DND-41 (cell line): ENCODE measurements around the gene CSF3R.

Experiments used
- ATAC-seq: fragments of 200-7000 bp; cut with Tn5 transposase; 3 replicates; pipeline ENCODE4 v1.9.1; 2021; ENCODE audit warnings: low read depth; ENCODE audit not compliant: insufficient read depth
- DNase-seq: peaks from one replicate; pipeline ENCODE4 v3.0.0-alpha.2; 2020
- H2AFZ ChIP-seq: 2 replicates; pipeline ENCODE4 v1.6.0; 2012; ENCODE audit warnings: low read depth, low read length
- H3K27ac ChIP-seq: 2 replicates; pipeline ENCODE4 v1.5.1; 2012; ENCODE audit warnings: low read length, inconsistent platforms
- H3K27me3 ChIP-seq: fragments of 200-600 bp; sonication (generic); 2 replicates; pipeline ENCODE4 v1.6.0; 2012; ENCODE audit warnings: low read length, mild to moderate bottlenecking, inconsistent platforms; ENCODE audit not compliant: insufficient read depth, poor library complexity
- H3K36me3 ChIP-seq: 2 replicates; pipeline ENCODE4 v1.5.1; 2012; ENCODE audit warnings: low read length, inconsistent platforms; ENCODE audit not compliant: insufficient read depth
- H3K4me1 ChIP-seq: 2 replicates; pipeline ENCODE4 v1.5.1; 2012; ENCODE audit warnings: mild to moderate bottlenecking, low read length; ENCODE audit not compliant: insufficient read depth
- H3K4me2 ChIP-seq: 2 replicates; pipeline ENCODE4 v1.6.0; 2012; ENCODE audit warnings: mild to moderate bottlenecking, moderate library complexity, low read length, inconsistent platforms; ENCODE audit not compliant: insufficient read depth
- H3K4me3 ChIP-seq, 2 experiments: fragments of 200-600 bp in 1 of 2; shearing (Covaris generic) in 1 of 2; 2 replicates each; pipeline ENCODE4 v1.5.1; 2012 to 2016; ENCODE audit warnings: inconsistent platforms in 2 of 2, low read length in 2 of 2, mild to moderate bottlenecking in 2 of 2, low read depth in 1 of 2, moderate library complexity in 1 of 2
- H3K79me2 ChIP-seq: 2 replicates; pipeline ENCODE4 v1.6.0; 2012; ENCODE audit warnings: low read length, inconsistent platforms; ENCODE audit not compliant: insufficient read depth
- H3K9ac ChIP-seq: 2 replicates; pipeline ENCODE4 v1.6.0; 2012; ENCODE audit warnings: low read depth, mild to moderate bottlenecking, inconsistent platforms, low read length, moderate library complexity
- H3K9me3 ChIP-seq: 2 replicates; pipeline ENCODE4 v1.5.1; 2012; ENCODE audit warnings: low read length, moderate library complexity, mild to moderate bottlenecking, inconsistent platforms; ENCODE audit not compliant: insufficient read depth, severe bottlenecking
- H4K20me1 ChIP-seq: 2 replicates; pipeline ENCODE4 v1.6.0; 2012; ENCODE audit warnings: low read length; ENCODE audit not compliant: insufficient read depth
- EZH2 ChIP-seq: IDR thresholded peaks from 3 replicates; pipeline ENCODE4 v1.6.1; 2012; ENCODE audit warnings: borderline replicate concordance, low read depth, mild to moderate bottlenecking, moderate library complexity, low read length, inconsistent platforms; ENCODE audit not compliant: severe bottlenecking
- TF ChIP-seq, protein P1 (sequence below): IDR thresholded peaks from 2 replicates; pipeline ENCODE4 v1.5.1; 2012; ENCODE audit warnings: borderline replicate concordance, low read length, moderate library complexity, mild to moderate bottlenecking; ENCODE audit not compliant: poor library complexity, severe bottlenecking; ENCODE audit errors: extremely low read depth

CSF3R gene

DNA sequence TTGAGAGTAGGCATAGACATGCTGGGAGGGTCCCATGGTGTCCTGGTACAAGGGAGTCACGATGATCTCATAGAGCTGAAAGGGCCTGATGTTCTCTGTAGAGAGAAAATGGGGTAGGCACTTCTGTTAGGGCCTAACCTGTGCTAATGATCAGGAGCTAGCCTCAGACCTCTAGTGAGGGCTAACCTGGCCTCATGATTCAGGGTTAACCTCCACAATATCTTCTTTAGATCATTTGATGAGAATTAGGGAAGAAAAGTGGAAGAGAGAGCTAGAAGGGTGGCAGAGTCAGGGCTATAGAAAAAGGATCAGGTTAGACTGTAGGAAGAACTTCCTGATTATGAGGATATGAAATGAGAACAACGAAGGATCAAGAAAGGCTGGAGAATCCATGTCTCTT is 13.6 kb downstream of the CSF3R start:
- H3K4me1 ChIP-seq: peaks cover 14% of the 10 kb centered on the region
- H3K4me2 ChIP-seq: no peak overlapping the region
- no peak for DNase-seq
- TF ChIP-seq EZH2: no peak
- TF ChIP-seq, protein P1, sequence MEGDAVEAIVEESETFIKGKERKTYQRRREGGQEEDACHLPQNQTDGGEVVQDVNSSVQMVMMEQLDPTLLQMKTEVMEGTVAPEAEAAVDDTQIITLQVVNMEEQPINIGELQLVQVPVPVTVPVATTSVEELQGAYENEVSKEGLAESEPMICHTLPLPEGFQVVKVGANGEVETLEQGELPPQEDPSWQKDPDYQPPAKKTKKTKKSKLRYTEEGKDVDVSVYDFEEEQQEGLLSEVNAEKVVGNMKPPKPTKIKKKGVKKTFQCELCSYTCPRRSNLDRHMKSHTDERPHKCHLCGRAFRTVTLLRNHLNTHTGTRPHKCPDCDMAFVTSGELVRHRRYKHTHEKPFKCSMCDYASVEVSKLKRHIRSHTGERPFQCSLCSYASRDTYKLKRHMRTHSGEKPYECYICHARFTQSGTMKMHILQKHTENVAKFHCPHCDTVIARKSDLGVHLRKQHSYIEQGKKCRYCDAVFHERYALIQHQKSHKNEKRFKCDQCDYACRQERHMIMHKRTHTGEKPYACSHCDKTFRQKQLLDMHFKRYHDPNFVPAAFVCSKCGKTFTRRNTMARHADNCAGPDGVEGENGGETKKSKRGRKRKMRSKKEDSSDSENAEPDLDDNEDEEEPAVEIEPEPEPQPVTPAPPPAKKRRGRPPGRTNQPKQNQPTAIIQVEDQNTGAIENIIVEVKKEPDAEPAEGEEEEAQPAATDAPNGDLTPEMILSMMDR: no peak
- H3K36me3 ChIP-seq: no peaks in the 10 kb centered on the region
- no peaks in the 10 kb centered on the region; the same call in 1 of the 2 replicates for H4K20me1 ChIP-seq
- no peak overlapping the region for H3K4me3 ChIP-seq
- H2AFZ ChIP-seq: no peak overlapping the region
- H3K9ac ChIP-seq: no peak overlapping the region
- no peak overlapping the region for H3K27ac ChIP-seq
- no peaks in the 10 kb centered on the region for H3K27me3 ChIP-seq
- ATAC-seq: no peak
- H3K9me3 ChIP-seq: no peaks in the 10 kb centered on the region
- 0 out of 2 replicates have a peak, but pooled peaks cover 2% of the 10 kb centered on the region for H3K79me2 ChIP-seq

- H3K27me3 ChIP-seq: no peaks in the 10 kb centered on the region
- H3K36me3 ChIP-seq: peaks cover 4% of the 10 kb centered on the region; the same call in 1 of the 2 replicates
- no peak overlapping the region for H3K4me2 ChIP-seq
- H3K4me1 ChIP-seq: peaks cover 21% of the 10 kb centered on the region
- ATAC-seq: no peak
- H3K27ac ChIP-seq: no peak overlapping the region
- H3K79me2 ChIP-seq: peaks cover 14% of the 10 kb centered on the region
- H3K9me3 ChIP-seq: no peaks in the 10 kb centered on the region
- H2AFZ ChIP-seq: no peak overlapping the region
- H4K20me1 ChIP-seq: no peaks in the 10 kb centered on the region
- no peak overlapping the region for H3K9ac ChIP-seq
- TF ChIP-seq EZH2: no peak
- TF ChIP-seq, protein P1: no peak
- no peak for DNase-seq
- no peak overlapping the region for H3K4me3 ChIP-seq
Measured at GRCh38 chr1:36467700-36468455, 14.8 kb downstream of the CSF3R start.

DNA sequence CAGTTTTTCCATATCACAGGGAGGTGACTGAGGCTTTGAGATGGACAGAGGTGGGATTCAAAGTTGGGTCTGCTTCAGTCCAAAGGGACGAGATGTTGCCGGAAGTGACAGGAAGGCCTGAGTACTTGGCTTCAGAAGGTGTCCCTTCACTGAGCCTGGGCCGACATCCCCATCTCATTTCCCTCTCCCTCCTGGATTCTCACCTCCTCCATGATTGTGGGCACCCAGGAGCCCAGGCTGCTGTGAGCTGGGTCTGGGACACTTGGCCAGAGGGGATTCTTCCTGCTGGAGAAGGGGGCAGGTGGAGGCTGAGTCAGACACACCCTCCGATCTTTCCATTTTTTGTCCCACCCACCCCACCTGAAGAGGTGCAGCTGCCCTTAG is 15.7 kb downstream of the CSF3R start:
- peaks cover 9% of the 10 kb centered on the region for H3K36me3 ChIP-seq
- no peak overlapping the region for H3K9ac ChIP-seq
- no peak overlapping the region for H3K4me3 ChIP-seq
- 0 out of 2 replicates have a peak, but pooled peaks cover 4% of the 10 kb centered on the region for H4K20me1 ChIP-seq
- peaks cover 29% of the 10 kb centered on the region for H3K4me1 ChIP-seq
- ATAC-seq: no peak
- H3K9me3 ChIP-seq: no peaks in the 10 kb centered on the region
- no peaks in the 10 kb centered on the region for H3K27me3 ChIP-seq
- H3K79me2 ChIP-seq: peaks cover 20% of the 10 kb centered on the region
- TF ChIP-seq, protein P1: no peak
- no peak for TF ChIP-seq EZH2
- H3K4me2 ChIP-seq: no peak overlapping the region
- no peak for DNase-seq
- H2AFZ ChIP-seq: no peak overlapping the region
- no peak overlapping the region for H3K27ac ChIP-seq
